NOMO-1 (cell line): ENCODE data around the gene C5orf24.
A peak's percentile ranks its signal among the peaks of the same experiment; 100 is the strongest.
"Not testable (repeated sequence)": the region's sequence is repeated elsewhere in the genome, so short reads cannot be mapped to it uniquely, and the experiment has no call there.

Experiments
- DNase-seq, 2 experiments: peaks; one replicate each; lab custom pipeline; 2025; ENCODE audit not compliant: unreplicated experiment in 2 of 2; lab: John Stamatoyannopoulos, UW

Gene C5orf24

DNA sequence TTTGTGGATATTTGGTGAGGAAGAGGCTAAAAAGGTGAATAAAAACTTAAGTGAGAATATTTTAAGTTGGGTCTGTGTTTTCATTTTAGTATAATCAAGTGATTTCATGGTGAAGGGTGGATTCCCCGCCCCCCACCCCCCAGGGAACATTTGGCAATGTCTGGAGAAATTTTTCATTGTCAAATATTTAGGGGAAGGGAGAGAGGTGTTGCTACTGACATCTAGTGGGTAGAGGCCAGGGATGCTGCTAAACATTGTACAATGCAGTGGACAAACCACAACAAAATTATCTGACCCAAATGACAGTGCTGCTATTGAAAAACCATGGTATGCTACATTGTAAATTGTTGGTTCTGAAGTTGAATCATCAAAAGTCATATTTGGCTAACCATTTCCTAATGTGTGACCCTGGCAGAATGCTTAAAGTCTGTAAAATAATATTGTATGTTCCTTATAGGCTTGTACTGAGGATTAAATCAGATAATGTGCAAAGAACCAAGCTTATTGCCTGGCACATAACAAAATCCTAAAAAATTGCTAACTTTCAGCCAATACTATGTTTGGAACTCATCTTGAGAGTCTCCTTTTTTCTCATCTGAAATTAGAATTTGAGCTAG is 5.6 kb downstream of the C5orf24 start:
- peak in 1 of 2 experiments; percentile 16 for DNase-seq

DNA sequence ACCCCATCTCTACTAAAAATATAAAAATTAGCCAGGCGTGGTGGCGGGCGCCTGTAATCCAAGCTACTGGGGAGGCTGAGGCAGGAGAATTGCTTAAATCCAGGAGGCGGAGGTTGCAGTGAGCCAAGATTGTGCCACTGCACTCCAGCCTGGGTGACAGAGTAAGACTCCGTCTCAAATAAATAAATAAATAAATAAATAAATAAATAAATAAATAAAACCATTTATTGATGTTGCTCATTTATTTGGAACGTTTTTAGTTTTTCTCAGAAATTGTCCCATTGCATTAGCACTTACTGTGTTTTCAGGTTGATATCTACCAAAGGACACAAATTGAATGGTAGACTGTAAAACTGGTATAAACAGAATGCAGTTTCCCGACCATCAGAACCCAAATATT is 10.7 kb downstream of the C5orf24 start:
- DNase-seq = not testable (repeated sequence)

DNA sequence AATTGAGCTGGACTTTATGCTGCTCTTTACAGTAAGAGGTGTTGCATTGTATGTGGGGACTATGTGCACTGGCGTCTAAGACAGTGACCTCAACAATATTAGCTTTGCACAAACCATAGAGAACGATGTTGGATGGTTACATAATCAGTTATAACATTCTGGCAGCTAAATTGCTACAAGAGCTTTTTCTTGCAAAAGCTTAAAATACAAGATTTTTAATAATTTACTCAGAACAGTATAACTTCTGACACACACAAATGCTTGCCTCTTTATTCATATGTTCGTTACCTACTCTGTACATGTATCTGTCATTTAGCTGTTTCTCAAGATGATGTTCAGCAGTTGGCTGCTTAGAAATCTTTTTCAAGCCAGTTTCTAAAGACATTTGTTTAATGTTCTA is 11.6 kb downstream of the C5orf24 start:
- DNase-seq = no peak

DNA sequence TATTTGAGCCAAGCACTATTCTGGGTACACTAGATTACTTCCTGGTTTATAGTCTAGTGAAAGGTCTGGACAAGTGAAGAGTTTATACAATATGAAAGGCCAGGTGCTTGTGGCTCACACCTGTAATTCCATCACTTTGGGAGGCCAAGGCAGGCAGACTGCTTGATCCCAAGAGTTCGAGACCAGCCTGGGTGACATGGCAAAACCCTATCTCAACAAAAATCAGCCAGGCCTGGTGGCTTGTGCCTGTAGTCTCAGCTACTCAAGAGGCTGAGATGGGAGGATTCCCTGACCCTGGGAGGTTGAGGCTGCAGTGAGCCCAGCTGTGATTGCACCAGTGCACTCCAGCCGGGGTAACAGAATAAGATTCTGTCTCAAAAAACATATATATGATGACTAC is 18.9 kb downstream of the C5orf24 start:
- DNase-seq = no peak

DNA sequence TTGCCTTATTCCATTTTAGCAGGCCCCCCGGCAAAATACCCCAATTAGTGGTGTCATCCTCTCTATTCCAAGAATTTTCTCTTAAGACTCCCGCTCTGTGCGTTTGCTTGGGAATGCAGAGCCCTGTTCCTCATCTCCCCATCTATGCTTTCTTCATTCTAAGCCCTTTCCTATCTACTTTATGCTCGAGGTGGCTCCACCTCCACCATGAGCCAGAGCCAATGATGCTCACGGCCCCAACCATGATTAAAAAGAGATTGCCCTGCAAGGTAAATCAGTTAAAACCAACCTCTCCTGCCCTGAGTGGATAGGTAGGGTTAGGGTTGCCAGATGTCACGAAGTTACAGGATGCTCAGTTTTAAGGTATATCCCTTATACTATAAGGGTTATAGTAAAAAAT is 27.7 kb downstream of the C5orf24 start:
- DNase-seq = no peak

DNA sequence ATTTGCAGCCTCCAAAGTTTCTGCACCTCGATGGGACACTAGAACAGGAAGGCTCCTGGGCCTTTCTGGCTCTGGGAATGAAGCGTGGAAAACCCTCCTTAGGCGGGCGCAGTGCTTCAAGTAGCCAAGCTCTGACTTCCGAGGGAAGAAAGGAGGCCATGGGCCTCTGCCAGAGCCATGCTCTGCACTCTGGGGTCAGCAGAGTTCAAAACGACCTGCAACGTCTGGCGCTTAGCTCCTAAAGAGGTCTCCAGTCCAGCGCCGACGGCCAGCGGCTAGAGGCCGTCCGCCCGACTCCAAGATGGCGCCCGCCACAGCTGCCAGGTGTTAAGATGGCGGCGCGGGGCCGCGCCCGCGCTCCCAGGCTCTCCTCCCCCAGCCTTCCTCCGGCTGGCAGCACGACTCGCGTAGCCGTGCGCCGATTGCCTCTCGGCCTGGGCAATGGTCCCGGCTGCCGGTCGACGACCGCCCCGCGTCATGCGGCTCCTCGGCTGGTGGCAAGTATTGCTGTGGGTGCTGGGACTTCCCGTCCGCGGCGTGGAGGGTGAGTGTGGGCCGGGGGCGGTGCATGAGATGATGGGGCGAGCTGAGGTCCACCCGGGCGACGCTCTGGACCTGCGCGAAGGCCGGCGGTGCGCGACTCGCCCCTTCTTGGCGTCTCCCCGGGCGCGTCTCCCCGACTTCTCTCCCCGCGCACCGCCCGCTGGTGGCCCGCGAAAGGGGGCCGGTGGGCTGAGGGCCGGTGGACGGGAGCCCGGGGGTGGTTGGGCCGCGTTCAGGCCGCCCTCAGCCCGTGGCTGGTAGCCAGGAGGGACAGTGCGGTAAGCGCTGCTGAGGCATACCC is 28.4 kb downstream of the C5orf24 start, which contains the start of gene TXNDC15:
Gene TXNDC15 (plus strand): TSS at position 385 of the 844 bp plus-strand sequence. CDS start 57 bp downstream, at position 442.
- DNase-seq = peak; percentile 72 to 79

DNA sequence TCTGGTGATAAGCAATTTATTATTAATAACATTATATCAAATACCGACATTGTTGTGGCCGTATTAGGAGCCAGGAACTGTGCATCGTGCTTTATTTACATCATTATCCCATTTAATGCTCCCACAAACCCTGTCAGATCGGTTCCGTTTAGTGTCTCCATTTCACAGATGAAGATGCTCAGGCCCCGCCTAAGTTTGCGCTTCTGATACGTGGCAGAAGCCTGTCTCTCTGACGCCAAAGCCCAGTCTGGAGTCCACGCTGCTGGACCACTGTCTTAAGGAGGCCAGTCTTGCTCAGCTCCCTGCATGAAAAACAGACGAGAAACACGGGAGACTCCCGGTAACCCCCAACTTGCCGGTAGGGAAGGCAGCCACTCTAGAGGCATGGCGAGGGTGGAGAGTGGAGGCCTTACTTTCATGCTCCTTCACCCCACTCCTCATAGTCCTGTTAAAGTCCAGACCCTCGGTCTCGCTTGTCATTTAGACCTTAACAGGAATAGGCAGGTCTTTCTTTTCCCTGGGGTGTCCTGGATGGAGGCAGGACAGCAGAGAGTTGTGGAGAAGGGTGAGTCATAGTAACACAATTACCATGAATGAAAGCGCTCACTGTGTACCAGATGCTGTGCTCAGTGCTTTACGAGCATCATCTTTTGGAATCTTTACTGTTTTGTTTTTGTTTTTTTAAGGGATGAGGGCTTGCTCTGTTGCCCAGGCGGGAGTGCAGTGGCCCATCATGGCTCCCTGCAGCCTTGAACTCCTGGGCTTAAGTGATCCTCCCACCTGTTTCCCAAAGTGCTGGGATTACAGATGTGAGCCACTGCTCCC is 29.3 kb downstream of the C5orf24 start:
- peak in 1 of 2 experiments; percentile 26 for DNase-seq

DNA sequence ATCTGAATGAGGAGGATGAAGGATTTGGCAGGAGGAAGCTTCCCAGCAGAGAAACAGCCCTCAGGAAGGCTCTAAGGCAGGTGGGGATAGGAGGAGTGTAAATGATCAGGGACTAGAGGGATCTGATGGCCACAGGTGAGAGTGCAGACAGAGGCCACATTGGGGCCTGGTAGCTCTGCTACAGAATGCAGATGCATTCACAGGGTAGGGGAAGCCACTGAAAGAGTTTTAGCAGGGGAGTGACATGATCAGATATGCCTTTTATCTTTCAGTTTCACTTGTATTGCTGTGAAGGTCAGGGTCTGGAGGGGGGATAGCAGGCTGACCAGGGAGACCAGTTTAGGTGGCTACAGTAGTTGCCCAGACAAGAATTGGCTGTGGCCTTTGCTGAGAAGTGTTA is 31.4 kb downstream of the C5orf24 start:
- no peak for DNase-seq

DNA sequence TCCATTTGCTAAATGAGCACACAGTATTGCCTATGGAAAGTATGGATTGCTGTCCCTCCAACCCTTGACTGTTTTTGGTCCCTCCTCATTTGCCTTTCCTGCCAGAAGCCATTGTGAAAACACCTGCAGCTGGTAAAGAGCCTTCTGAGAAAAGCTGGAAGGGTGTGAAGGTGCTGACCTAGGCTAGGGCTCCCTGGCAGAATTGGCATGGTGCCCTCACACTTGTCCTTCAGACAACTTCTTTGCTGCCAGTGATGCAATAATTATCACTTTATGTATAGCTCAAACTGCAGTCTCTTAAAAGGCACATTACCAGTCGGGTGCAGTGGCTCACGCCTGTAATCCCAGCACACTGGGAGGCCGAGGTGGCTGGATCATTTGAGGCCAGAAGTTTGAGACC is 32.6 kb downstream of the C5orf24 start:
- DNase-seq = no peak

DNA sequence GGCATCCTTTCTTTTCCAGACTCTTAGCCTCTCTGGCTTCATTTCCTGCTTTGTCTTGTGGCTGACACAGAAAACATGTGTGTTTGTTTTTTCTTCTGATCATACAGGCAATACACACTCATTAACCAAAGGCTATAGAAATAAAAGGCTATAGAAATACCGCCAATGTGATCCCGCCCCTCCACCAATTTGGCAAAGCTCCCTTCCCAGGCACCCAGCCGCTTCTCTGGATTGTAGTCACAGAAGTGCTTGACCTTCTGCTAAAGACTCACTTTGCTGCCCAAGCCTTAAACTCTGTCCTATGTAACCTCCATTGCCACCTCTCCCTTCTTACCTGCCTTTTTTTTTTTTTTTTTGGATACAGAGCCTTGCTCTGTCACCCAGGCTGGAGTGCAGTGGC is 33.7 kb downstream of the C5orf24 start:
- DNase-seq = no peak

DNA sequence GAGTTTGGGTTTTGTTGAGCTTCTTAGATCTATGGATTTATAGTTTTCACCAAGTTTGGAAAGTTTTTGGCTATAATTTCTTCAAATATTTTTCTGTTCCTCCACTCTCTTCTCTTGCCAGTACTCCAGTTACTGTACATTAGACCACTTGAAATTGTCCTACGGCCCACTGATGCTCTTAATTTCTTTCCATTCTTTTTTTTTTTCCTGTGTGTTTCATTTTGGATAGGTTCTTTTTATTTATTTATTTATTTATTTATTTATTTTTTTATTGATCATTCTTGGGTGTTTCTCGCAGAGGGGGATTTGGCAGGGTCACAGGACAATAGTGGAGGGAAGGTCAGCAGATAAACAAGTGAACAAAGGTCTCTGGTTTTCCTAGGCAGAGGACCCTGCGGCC is 35.2 kb downstream of the C5orf24 start:
- DNase-seq = not testable (repeated sequence)

DNA sequence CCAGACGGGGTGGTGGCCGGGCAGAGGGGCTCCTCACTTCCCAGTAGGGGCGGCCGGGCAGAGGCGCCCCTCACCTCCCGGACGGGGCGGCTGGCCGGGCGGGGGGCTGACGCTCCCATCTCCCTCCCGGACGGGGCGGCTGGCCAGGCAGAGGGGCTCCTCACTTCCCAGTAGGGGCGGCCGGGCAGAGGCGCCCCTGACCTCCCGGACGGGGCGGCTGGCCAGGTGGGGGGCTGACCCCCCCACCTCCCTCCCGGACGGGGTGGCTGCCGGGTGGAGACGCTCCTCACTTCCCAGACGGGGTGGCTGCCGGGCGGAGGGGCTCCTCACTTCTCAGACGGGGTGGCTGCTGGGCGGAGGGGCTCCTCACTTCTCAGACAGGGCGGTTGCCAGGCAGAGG is 35.9 kb downstream of the C5orf24 start:
- not testable (repeated sequence) for DNase-seq

DNA sequence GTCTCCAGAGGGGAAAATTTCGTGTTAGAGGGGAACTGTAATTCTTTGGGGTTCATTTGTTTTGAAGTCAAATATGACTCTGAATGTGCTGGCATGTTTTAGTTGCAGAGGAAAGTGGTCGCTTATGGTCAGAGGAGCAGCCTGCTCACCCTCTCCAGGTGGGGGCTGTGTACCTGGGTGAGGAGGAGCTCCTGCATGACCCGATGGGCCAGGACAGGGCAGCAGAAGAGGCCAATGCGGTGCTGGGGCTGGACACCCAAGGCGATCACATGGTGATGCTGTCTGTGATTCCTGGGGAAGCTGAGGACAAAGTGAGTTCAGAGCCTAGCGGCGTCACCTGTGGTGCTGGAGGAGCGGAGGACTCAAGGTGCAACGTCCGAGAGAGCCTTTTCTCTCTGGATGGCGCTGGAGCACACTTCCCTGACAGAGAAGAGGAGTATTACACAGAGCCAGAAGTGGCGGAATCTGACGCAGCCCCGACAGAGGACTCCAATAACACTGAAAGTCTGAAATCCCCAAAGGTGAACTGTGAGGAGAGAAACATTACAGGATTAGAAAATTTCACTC is 41.9 kb downstream of the C5orf24 start:
- DNase-seq = no peak

DNA sequence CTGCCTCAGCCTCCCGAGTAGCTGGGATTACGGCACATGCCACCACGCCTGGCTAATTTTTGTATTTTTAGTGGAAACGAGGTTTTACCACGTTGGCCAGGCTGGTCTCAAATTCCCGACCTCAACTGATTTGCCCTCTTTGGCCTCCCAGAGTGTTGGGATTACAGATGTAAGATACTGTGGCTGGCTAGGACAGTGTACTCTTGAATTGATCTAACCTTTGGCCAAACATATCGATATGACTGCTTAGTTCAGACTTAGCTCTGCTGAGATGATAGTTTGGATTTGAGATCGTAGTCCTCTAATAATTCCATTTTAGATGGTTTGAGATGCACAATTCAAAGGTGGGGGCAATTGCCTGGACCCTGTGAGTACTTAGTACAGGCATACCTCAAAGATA is 43.6 kb downstream of the C5orf24 start:
- no peak for DNase-seq

DNA sequence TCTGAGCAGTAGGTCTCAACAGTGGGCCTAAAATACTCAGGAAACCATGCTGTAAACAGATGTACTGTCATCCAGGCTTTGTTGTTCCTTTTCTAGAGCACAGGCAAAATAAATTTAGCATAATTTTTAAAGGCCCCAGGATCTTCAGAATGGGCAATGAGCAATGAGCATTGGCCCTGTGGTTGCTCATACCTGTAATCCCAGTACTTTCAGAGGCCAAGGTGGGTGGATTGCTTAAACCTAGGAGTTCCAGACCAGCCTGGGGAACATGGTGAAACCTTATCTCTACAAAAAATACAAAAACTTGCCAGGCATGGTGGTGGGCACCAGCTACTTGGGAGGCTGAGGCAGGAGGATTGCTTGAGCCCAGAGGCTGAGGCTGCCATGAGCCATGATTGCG is 45.7 kb downstream of the C5orf24 start:
- DNase-seq = no peak

DNA sequence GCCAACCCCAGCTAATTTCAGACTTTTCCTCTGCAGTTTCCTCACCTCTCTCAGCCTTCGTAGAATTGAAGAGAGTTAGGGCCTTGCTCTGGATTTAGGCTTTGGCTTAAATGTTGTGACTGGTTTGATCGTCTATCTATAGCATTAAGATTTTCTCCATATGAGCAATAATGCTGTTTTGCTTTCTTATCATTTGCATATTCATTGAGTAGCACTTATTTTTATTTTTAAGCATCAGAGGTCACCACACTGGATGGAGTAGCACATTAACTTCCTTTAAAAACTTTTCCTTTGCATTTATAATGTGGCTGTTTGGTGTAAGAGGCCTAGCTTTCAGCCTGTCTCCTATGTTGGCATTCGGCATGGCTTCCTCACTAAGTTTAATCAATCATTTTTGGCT is 46.5 kb downstream of the C5orf24 start:
- no peak for DNase-seq

DNA sequence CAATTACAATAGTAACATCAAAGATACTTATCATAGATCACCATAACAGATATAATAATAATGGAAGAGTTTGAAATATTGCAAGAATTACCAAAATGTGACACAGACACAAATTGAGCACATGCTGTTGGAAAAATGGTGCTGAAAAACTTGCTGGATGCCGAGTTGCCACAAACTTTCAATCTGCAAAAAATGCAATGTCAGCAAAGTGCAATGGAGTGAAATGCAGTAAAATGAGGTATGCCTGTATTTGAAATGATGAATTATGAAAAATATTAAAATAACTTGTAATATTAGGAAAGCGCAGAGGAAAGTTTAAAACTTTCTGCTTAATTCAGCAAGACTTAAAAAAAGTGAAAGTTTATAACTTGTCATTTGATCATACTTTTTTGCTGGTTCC is 47.2 kb downstream of the C5orf24 start:
- DNase-seq = no peak

DNA sequence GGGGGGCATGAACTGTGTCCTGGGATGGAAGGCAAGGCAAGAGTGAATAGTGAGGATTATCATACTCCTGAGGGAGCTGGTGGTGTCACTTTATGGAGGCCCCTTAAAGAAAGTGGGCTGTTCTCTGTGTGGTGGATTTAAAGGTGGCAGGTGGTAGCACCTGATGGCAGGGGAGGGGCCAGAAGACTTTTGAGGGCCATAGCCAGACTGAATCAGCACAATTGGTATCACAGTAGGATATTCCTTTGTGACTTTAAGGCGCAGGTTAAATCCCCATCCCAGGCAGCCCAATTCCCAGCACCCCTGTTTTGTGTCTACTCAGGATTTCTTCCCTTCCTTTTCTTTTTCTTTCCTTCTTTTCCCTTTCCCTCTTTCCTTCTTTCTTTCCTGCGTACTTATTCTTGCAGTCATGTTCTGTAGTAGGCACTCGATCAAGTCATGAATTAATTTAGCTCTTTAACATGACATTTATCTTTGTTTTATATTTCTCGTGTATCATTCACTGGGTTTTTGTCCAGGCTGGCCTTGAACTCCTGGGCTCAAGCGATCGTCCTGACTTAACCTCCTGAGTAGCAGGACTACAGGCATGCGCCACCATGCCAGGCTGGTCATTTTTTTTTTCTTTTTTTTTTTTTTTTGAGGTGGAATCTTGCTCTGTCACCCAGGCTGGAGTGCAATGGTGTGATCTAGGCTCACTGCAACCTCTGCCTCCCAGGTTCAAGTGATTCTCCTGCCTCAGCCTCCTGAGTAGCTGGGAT is 48.2 kb downstream of the C5orf24 start:
- no peak for DNase-seq

DNA sequence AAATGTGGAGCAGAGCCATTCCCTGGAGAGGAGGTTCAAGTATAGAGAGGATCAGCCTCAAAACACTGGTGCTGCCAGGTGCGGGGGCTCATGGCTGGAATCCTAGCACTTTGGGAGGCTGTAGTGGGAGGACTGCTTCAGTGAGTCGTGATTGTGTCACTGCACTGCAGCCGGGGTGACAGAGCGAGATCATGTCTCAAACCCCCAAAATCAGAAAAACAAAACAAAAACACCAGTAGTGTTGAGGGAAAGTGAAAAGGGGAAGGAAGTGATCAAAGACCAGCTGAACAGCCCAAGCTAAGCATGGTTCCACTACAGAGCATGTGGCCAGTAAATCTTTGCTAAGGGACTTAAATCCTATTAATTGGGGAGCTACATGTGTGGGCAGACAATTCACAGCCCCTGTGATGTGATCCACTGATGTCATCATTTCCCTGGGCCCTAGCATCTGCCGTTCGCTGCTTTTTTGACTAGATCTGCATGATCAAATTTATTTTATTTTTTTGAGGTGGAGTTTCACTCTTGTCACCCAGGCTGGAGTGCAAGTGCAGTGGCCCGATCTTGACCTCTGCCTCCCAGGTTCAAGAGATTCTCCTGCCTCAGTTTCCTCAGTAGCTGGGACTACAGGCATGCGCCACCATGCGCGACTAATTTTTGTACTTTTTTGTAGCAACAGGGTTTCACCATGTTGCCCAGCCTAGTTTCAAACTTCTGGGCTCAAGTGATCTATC is 56.5 kb downstream of the C5orf24 start:
- DNase-seq = peak; percentile 46 to 65
